Osteocyte (in vitro differentiated cells): ENCODE results near the gene DCDC1. TPM values are rescaled to one million over a fixed set of nuclear protein-coding genes. Genes with fewer than 3 reads are reported as not detected.

Source experiments
- DNase-seq: peaks from one replicate; pipeline ENCODE4 v3.0.0; 2021; ENCODE audit warnings: mixed read lengths; ENCODE audit not compliant: unreplicated experiment; ENCODE audit errors: extremely low spot score
- H3K27ac Mint-ChIP-seq: one replicate; pipeline ENCODE4 v1.8.0; 2021; ENCODE audit warnings: mild to moderate bottlenecking, mixed read lengths; ENCODE audit not compliant: unreplicated experiment
- H3K27me3 Mint-ChIP-seq: one replicate; pipeline ENCODE4 v1.8.0; 2021; ENCODE audit warnings: mixed read lengths; ENCODE audit not compliant: unreplicated experiment
- H3K36me3 Mint-ChIP-seq: one replicate; pipeline ENCODE4 v1.8.0; 2021; ENCODE audit warnings: mixed read lengths; ENCODE audit not compliant: unreplicated experiment
- H3K4me1 Mint-ChIP-seq: one replicate; pipeline ENCODE4 v1.8.0; 2021; ENCODE audit warnings: mixed read lengths; ENCODE audit not compliant: unreplicated experiment
- H3K4me3 Mint-ChIP-seq: one replicate; pipeline ENCODE4 v1.8.0; 2021; ENCODE audit warnings: mild to moderate bottlenecking, moderate library complexity, mixed read lengths; ENCODE audit not compliant: unreplicated experiment
- H3K9me3 Mint-ChIP-seq: one replicate; pipeline ENCODE4 v1.8.0; 2021; ENCODE audit warnings: mixed read lengths; ENCODE audit not compliant: unreplicated experiment
- CTCF ChIP-seq: fragments of 200-600 bp; sonication (generic); IDR thresholded peaks from 2 replicates; pipeline ENCODE4 v1.5.0; 2021; ENCODE audit warnings: antibody characterized with exemption, mild to moderate bottlenecking, moderate library complexity
- total RNA-seq: library from RNA; stranded (reverse); gene quantifications from 2 replicates; pipeline ENCODE4 v1.2.1, GENCODE V29; 2021

Gene DCDC1
- total RNA-seq, 1 donor from 2014 or later: not detected

- TF ChIP-seq CTCF: no peak
- H3K4me1 Mint-ChIP-seq: no peaks in the 10 kb centered on the region
- no peak for DNase-seq
- H3K4me3 Mint-ChIP-seq: no peak overlapping the region
- no peaks in the 10 kb centered on the region for H3K9me3 Mint-ChIP-seq
- no peaks in the 10 kb centered on the region for H3K36me3 Mint-ChIP-seq
- H3K27ac Mint-ChIP-seq: no peak overlapping the region
- H3K27me3 Mint-ChIP-seq: peaks cover 28% of the 10 kb centered on the region
Observed at GRCh38 chr11:31247321-31247720, 122.2 kb downstream of the DCDC1 start.

- no peak for TF ChIP-seq CTCF
- Mint-ChIP-seq H3K9me3 (no peaks in the 10 kb centered on the region), H3K4me1 (no peaks in the 10 kb centered on the region), H3K27ac (no peak overlapping the region), H3K36me3 (no peaks in the 10 kb centered on the region), H3K4me3 (no peak overlapping the region), H3K27me3 (peaks cover 30% of the 10 kb centered on the region)
- DNase-seq: no peak
Observed at GRCh38 chr11:31246451-31247165, 122.9 kb downstream of the DCDC1 start.

GRCh38 chr11:31243706-31244105, 125.8 kb downstream of the DCDC1 start:
- no peak for DNase-seq

GRCh38 chr11:31240340-31240904, 129.1 kb downstream of the DCDC1 start:
- peaks cover 21% of the 10 kb centered on the region for H3K27me3 Mint-ChIP-seq
- TF ChIP-seq CTCF: peak; percentile 62
- no peaks in the 10 kb centered on the region for H3K9me3 Mint-ChIP-seq

More at GRCh38 chr11:31243706-31244105, 125.8 kb downstream of the DCDC1 start:
- H3K9me3 Mint-ChIP-seq: no peaks in the 10 kb centered on the region
- H3K27me3 Mint-ChIP-seq: peaks cover 20% of the 10 kb centered on the region
- no peaks in the 10 kb centered on the region for H3K36me3 Mint-ChIP-seq
- H3K4me3 Mint-ChIP-seq: no peak overlapping the region
- H3K27ac Mint-ChIP-seq: no peak overlapping the region
- no peaks in the 10 kb centered on the region for H3K4me1 Mint-ChIP-seq
- TF ChIP-seq CTCF: no peak

GRCh38 chr11:31237819-31238760, 131.4 kb downstream of the DCDC1 start:
- H3K4me3 Mint-ChIP-seq: no peak overlapping the region

More at GRCh38 chr11:31240340-31240904, 129.1 kb downstream of the DCDC1 start:
- Mint-ChIP-seq H3K27ac (no peak overlapping the region), H3K4me1 (no peaks in the 10 kb centered on the region), H3K4me3 (no peak overlapping the region), H3K36me3 (no peaks in the 10 kb centered on the region)
- no peak for DNase-seq

More at GRCh38 chr11:31237819-31238760, 131.4 kb downstream of the DCDC1 start:
- DNase-seq: no peak
- peaks cover 21% of the 10 kb centered on the region for H3K27me3 Mint-ChIP-seq
- H3K36me3 Mint-ChIP-seq: no peaks in the 10 kb centered on the region
- no peaks in the 10 kb centered on the region for H3K4me1 Mint-ChIP-seq
- no peaks in the 10 kb centered on the region for H3K9me3 Mint-ChIP-seq
- no peak overlapping the region for H3K27ac Mint-ChIP-seq
- TF ChIP-seq CTCF: no peak
